SU-DHL-6 (cell line): ENCODE measurements around the gene RBBP4.

Source experiments
- CTCF ChIP-seq: fragments of 200-600 bp; sonication (generic); IDR thresholded peaks from one replicate; pipeline ENCODE4 v1.5.1; 2017; ENCODE audit warnings: antibody characterized with exemption, mild to moderate bottlenecking, low read length, moderate library complexity; ENCODE audit not compliant: insufficient read depth, poor library complexity, severe bottlenecking
- EZH2phosphoT487 ChIP-seq: fragments of 200-600 bp; sonication (generic), shearing (Covaris generic); conservative IDR thresholded peaks from 2 replicates; pipeline ENCODE4 v1.6.1; 2018; ENCODE audit warnings: mild to moderate bottlenecking, antibody characterized with exemption, low read length, moderate library complexity, mixed read lengths

- no peak for TF ChIP-seq CTCF
- TF ChIP-seq EZH2phosphoT487 = no peak
Observed at GRCh38 chr1:32719681-32720275, 68.8 kb downstream of the RBBP4 start.
